ENCODE measurements around the gene GFPT2.

The GFPT2 gene

DNA sequence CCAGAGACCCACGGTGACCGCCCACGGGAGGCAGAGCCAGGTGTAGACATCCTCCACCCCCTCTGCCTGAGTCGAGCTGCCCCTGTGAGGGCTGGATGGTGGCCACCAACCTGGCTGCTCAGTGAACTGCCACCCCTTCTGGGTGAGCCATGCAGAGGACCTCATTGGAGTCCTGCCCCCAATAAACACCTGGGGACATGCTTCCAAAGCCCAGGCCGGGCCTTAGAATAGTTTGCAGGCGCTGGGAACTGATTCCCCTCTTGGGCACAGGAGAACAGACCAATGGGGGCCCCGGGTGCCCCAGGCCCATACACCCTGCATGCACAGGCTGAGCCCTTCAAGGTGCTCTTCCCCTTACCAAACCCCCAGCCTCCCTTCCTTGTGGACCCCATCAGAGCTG is 38.1 kb upstream of the GFPT2 start:
- ChIA-PET POLR2A (no interaction called here), CTCF (no interaction called here)
- Histone ChIP-seq H3K27ac (ENCODE audit: extremely low read depth, low read depth, low read length) (no peak overlapping the region), H3K9me3 (ENCODE audit: control insufficient read depth, insufficient read depth, low read depth, low read length) (no peaks in the 10 kb centered on the region), H3K4me1 (ENCODE audit: control insufficient read depth, insufficient read depth, low read length) (no peaks in the 10 kb centered on the region), H3K36me3 (ENCODE audit: control insufficient read depth in 2 of 2, insufficient read depth in 1 of 2, low read length in 2 of 2) (no peaks in the 10 kb centered on the region), H3K4me3 (ENCODE audit: low read depth, low read length) (no peak overlapping the region)
- TF ChIP-seq, protein P1, sequence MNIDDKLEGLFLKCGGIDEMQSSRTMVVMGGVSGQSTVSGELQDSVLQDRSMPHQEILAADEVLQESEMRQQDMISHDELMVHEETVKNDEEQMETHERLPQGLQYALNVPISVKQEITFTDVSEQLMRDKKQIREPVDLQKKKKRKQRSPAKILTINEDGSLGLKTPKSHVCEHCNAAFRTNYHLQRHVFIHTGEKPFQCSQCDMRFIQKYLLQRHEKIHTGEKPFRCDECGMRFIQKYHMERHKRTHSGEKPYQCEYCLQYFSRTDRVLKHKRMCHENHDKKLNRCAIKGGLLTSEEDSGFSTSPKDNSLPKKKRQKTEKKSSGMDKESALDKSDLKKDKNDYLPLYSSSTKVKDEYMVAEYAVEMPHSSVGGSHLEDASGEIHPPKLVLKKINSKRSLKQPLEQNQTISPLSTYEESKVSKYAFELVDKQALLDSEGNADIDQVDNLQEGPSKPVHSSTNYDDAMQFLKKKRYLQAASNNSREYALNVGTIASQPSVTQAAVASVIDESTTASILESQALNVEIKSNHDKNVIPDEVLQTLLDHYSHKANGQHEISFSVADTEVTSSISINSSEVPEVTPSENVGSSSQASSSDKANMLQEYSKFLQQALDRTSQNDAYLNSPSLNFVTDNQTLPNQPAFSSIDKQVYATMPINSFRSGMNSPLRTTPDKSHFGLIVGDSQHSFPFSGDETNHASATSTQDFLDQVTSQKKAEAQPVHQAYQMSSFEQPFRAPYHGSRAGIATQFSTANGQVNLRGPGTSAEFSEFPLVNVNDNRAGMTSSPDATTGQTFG (tag by site-specific recombination; IDR thresholded peaks at IDR 0.05; ENCODE audit: borderline replicate concordance), result no peak
- TF ChIP-seq, protein P2, sequence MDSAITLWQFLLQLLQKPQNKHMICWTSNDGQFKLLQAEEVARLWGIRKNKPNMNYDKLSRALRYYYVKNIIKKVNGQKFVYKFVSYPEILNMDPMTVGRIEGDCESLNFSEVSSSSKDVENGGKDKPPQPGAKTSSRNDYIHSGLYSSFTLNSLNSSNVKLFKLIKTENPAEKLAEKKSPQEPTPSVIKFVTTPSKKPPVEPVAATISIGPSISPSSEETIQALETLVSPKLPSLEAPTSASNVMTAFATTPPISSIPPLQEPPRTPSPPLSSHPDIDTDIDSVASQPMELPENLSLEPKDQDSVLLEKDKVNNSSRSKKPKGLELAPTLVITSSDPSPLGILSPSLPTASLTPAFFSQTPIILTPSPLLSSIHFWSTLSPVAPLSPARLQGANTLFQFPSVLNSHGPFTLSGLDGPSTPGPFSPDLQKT (IDR thresholded peaks at IDR 0.05; ENCODE audit: borderline replicate concordance, low read depth, low read length), result no peak
- TF ChIP-seq ZNF548 (tag by site-specific recombination; IDR thresholded peaks at IDR 0.05) (no peak), ZNF311 (tag by site-specific recombination; IDR thresholded peaks at IDR 0.05; ENCODE audit: borderline replicate concordance) (no peak), SP7 (tag by site-specific recombination; IDR thresholded peaks at IDR 0.05) (no peak), ZNF830 (tag by site-specific recombination; IDR thresholded peaks at IDR 0.05; ENCODE audit: low read depth) (no peak), ZFP37 (tag by site-specific recombination; IDR thresholded peaks at IDR 0.05) (no peak), ZNF529 (tag by site-specific recombination; IDR thresholded peaks at IDR 0.05; ENCODE audit: insufficient replicate concordance) (no peak), ZNF221 (tag by site-specific recombination; IDR thresholded peaks at IDR 0.05; ENCODE audit: borderline replicate concordance) (no peak), SCRT1 (tag by site-specific recombination; IDR thresholded peaks at IDR 0.05; ENCODE audit: borderline replicate concordance) (no peak), KLF9 (tag by site-specific recombination; IDR thresholded peaks at IDR 0.05; ENCODE audit: low read depth) (no peak), ZNF664 (tag by site-specific recombination; IDR thresholded peaks at IDR 0.05) (no peak), ZNF521 (tag by site-specific recombination; IDR thresholded peaks at IDR 0.05) (no peak), ZNF585B (tag by site-specific recombination; IDR thresholded peaks at IDR 0.05) (no peak), ZEB2 (tag by site-specific recombination; IDR thresholded peaks at IDR 0.05) (no peak)

DNA sequence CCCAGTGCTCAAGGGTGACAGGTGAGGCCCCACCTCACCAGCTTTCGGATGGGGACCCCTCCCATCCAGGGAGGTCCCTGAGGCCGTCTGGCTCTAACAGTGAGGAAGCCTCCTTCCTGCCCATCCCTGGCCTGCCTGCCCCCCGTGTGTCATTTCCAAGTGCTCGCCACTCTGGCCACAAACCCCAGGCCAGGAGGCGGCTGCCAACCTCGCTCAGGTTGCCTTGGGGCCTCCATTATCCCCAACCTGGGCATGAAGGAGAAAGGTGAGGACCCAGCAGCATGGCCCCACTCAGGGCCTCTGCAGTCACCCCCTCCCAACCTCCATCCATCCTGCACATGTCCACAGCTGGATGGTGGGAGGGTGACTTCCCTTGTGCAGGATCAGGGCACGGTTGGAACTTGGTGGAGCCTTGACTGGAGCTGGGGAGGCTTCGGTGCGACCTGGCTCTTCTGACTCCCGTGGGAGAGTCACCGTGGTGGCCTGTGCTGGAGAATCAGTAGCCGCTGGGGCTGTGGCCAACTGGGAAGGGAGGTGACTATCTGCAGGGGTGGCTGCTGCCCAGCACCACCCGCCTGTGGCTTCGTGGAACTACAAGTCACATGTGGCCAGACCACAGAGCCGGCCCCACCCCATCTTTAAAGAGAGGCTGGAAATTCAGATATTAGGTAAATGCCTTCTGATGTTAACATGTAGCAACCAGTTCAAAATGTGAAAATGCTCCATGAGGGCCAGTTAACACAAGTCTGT is 37.5 kb upstream of the GFPT2 start:
- H3K27ac ChIP-seq (ENCODE audit: extremely low read depth, low read depth, low read length), result no peak overlapping the region
- H3K9me3 ChIP-seq (ENCODE audit: control insufficient read depth, insufficient read depth, low read depth, low read length), result no peaks in the 10 kb centered on the region
- ChIA-PET POLR2A (no interaction called here), CTCF (no interaction called here)
- no peaks in the 10 kb centered on the region for H3K4me1 ChIP-seq (ENCODE audit: control insufficient read depth, insufficient read depth, low read length)
- H3K36me3 ChIP-seq (ENCODE audit: control insufficient read depth in 2 of 2, insufficient read depth in 1 of 2, low read length in 2 of 2), result no peaks in the 10 kb centered on the region
- no peak overlapping the region for H3K4me3 ChIP-seq (ENCODE audit: low read depth, low read length)
- TF ChIP-seq ZBTB7A (tag by site-specific recombination; IDR thresholded peaks at IDR 0.05; ENCODE audit: low read depth) (no peak), ZNF76 (tag by site-specific recombination; IDR thresholded peaks at IDR 0.05; ENCODE audit: borderline replicate concordance, low read depth) (no peak), ZFP69B (tag by site-specific recombination; IDR thresholded peaks at IDR 0.05) (no peak), KLF9 (tag by site-specific recombination; IDR thresholded peaks at IDR 0.05; ENCODE audit: low read depth) (no peak), ZNF121 (tag by site-specific recombination; IDR thresholded peaks at IDR 0.05) (no peak), ZNF701 (tag by site-specific recombination; IDR thresholded peaks at IDR 0.05) (no peak), ZNF37A (tag by site-specific recombination; IDR thresholded peaks at IDR 0.05) (no peak), MYNN (tag by site-specific recombination; IDR thresholded peaks at IDR 0.05; ENCODE audit: borderline replicate concordance) (no peak), ZNF529 (tag by site-specific recombination; IDR thresholded peaks at IDR 0.05; ENCODE audit: insufficient replicate concordance) (no peak), ZNF404 (tag by site-specific recombination; IDR thresholded peaks at IDR 0.05) (no peak), ZNF132 (tag by site-specific recombination; IDR thresholded peaks at IDR 0.05; ENCODE audit: borderline replicate concordance) (no peak), ZNF133 (tag by site-specific recombination; IDR thresholded peaks at IDR 0.05) (no peak), REPIN1 (tag by site-specific recombination; IDR thresholded peaks at IDR 0.05; ENCODE audit: low read depth) (no peak)
- TF ChIP-seq, protein P3, sequence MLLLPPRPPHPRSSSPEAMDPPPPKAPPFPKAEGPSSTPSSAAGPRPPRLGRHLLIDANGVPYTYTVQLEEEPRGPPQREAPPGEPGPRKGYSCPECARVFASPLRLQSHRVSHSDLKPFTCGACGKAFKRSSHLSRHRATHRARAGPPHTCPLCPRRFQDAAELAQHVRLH (tag by site-specific recombination; IDR thresholded peaks at IDR 0.05), result no peak
- TF ChIP-seq, protein P4, sequence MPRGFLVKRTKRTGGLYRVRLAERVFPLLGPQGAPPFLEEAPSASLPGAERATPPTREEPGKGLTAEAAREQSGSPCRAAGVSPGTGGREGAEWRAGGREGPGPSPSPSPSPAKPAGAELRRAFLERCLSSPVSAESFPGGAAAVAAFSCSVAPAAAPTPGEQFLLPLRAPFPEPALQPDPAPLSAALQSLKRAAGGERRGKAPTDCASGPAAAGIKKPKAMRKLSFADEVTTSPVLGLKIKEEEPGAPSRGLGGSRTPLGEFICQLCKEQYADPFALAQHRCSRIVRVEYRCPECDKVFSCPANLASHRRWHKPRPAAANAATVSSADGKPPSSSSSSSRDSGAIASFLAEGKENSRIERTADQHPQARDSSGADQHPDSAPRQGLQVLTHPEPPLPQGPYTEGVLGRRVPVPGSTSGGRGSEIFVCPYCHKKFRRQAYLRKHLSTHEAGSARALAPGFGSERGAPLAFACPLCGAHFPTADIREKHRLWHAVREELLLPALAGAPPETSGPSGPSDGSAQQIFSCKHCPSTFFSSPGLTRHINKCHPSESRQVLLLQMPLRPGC (tag by site-specific recombination; IDR thresholded peaks at IDR 0.05), result no peak
- TF ChIP-seq, protein P5, sequence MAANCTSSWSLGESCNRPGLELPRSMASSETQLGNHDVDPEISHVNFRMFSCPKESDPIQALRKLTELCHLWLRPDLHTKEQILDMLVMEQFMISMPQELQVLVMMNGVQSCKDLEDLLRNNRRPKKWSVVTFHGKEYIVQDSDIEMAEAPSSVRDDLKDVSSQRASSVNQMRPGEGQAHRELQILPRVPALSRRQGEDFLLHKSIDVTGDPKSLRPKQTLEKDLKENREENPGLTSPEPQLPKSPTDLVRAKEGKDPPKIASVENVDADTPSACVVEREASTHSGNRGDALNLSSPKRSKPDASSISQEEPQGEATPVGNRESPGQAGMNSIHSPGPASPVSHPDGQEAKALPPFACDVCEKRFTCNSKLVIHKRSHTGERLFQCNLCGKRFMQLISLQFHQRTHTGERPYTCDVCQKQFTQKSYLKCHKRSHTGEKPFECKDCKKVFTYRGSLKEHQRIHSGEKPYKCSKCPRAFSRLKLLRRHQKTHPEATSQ (tag by site-specific recombination; IDR thresholded peaks at IDR 0.05), result no peak

Data from HEK293 (cell line).